ENCODE data around the gene STAB1. TPM values are rescaled to one million over a fixed set of nuclear protein-coding genes. Genes with fewer than 3 reads are reported as not detected.

The STAB1 gene
- total RNA-seq, 1 donor from 2014 or later, result not detected

- Histone ChIP-seq H3K27me3 (no peaks in the 10 kb centered on the region), H3K27ac (no peak overlapping the region), H3K4me2 (no peak overlapping the region), H3K36me3 (no peaks in the 10 kb centered on the region), H3K4me3 (no peak overlapping the region), H3K79me2 (ENCODE audit: low read depth) (peaks cover 36% of the 10 kb centered on the region), H3K9me3 (ENCODE audit: low read depth) (no peaks in the 10 kb centered on the region), H3F3A (ENCODE audit: low read depth) (no peaks in the 10 kb centered on the region), H2AFZ (replicated peaks) (no peak overlapping the region), H3K9ac (no peak overlapping the region), H3K4me1 (peaks cover 13% of the 10 kb centered on the region), H4K20me1 (ENCODE audit: low read depth) (peaks cover 54% of the 10 kb centered on the region)
- peaks cover 8% of the 10 kb centered on the region for H3K27me3 Mint-ChIP-seq (ENCODE audit: insufficient read depth, low read depth)
- H3K9me3 Mint-ChIP-seq, result no peaks in the 10 kb centered on the region
- no peak for DNase-seq (ENCODE audit: low spot score)
- peaks cover 12% of the 10 kb centered on the region for H3K36me3 Mint-ChIP-seq
- H3K27ac Mint-ChIP-seq, result no peak overlapping the region
- no peak overlapping the region for H3K4me3 Mint-ChIP-seq
- peaks cover 25% of the 10 kb centered on the region for H3K4me1 Mint-ChIP-seq
- no peak for TF ChIP-seq EZH2 (IDR thresholded peaks at IDR 0.05)
- no peak for TF ChIP-seq EZH2phosphoT487 (IDR thresholded peaks at IDR 0.05)
- TF ChIP-seq CTCF (IDR thresholded peaks at IDR 0.05), result no peak
These were observed 32.8 kb downstream of the STAB1 start for GRCh38 chr3:52527732-52528585.

GRCh38 chr3:52528586-52529375, 33.6 kb downstream of the STAB1 start:
- H3K36me3 Mint-ChIP-seq, result peaks cover 12% of the 10 kb centered on the region
- peaks cover 25% of the 10 kb centered on the region for H3K4me1 Mint-ChIP-seq
- H3K36me3 ChIP-seq, result no peaks in the 10 kb centered on the region
- H3K4me1 ChIP-seq, result peaks cover 13% of the 10 kb centered on the region
- H3K9ac ChIP-seq, result no peak overlapping the region
- no peak overlapping the region for H3K27ac ChIP-seq
- no peak overlapping the region for H2AFZ ChIP-seq (replicated peaks)
- H3K4me3 ChIP-seq, result no peak overlapping the region
- H3K27me3 Mint-ChIP-seq (ENCODE audit: insufficient read depth, low read depth), result peaks cover 8% of the 10 kb centered on the region
- TF ChIP-seq EZH2phosphoT487 (IDR thresholded peaks at IDR 0.05) (no peak), EZH2 (IDR thresholded peaks at IDR 0.05) (no peak), CTCF (IDR thresholded peaks at IDR 0.05) (no peak)
- no peaks in the 10 kb centered on the region for H3K9me3 ChIP-seq (ENCODE audit: low read depth)
- H3K9me3 Mint-ChIP-seq, result no peaks in the 10 kb centered on the region
- no peak overlapping the region for H3K4me3 Mint-ChIP-seq
- no peaks in the 10 kb centered on the region for H3F3A ChIP-seq (ENCODE audit: low read depth)
- peaks cover 40% of the 10 kb centered on the region for H3K79me2 ChIP-seq (ENCODE audit: low read depth)
- H3K27ac Mint-ChIP-seq, result no peak overlapping the region
- DNase-seq (ENCODE audit: low spot score), result peak; percentile 1
- no peaks in the 10 kb centered on the region for H3K27me3 ChIP-seq
- peaks cover 54% of the 10 kb centered on the region for H4K20me1 ChIP-seq (ENCODE audit: low read depth)
- no peak overlapping the region for H3K4me2 ChIP-seq

- Mint-ChIP-seq H3K36me3 (peaks cover 5% of the 10 kb centered on the region), H3K9me3 (no peaks in the 10 kb centered on the region)
- H3K27ac ChIP-seq, result no peak overlapping the region
These were observed 34.5 kb downstream of the STAB1 start for GRCh38 chr3:52529376-52530333.

More at GRCh38 chr3:52529376-52530333, 34.5 kb downstream of the STAB1 start:
- no peak for TF ChIP-seq CTCF (IDR thresholded peaks at IDR 0.05)
- no peak for TF ChIP-seq EZH2phosphoT487 (IDR thresholded peaks at IDR 0.05)
- no peak overlapping the region for H3K9ac ChIP-seq
- Mint-ChIP-seq H3K27ac (peak overlapping the region; percentile 54), H3K4me3 (no peak overlapping the region), H3K4me1 (peaks cover 27% of the 10 kb centered on the region), H3K27me3 (ENCODE audit: insufficient read depth, low read depth) (peaks cover 8% of the 10 kb centered on the region)
- DNase-seq (ENCODE audit: low spot score), result no peak
- H3K4me3 ChIP-seq, result no peak overlapping the region
- peaks cover 40% of the 10 kb centered on the region for H3K79me2 ChIP-seq (ENCODE audit: low read depth)
- peaks cover 54% of the 10 kb centered on the region for H4K20me1 ChIP-seq (ENCODE audit: low read depth)
- H3K4me2 ChIP-seq, result no peak overlapping the region
- peaks cover 8% of the 10 kb centered on the region for H3F3A ChIP-seq (ENCODE audit: low read depth)
- H3K4me1 ChIP-seq, result peaks cover 18% of the 10 kb centered on the region
- H3K36me3 ChIP-seq, result no peaks in the 10 kb centered on the region
- H3K9me3 ChIP-seq (ENCODE audit: low read depth), result no peaks in the 10 kb centered on the region
- no peak overlapping the region for H2AFZ ChIP-seq (replicated peaks)
- H3K27me3 ChIP-seq, result no peaks in the 10 kb centered on the region

All from neural progenitor cell (in vitro differentiated cells).